ENCODE data around the gene KCTD15. TPM values are rescaled to one million over a fixed set of nuclear protein-coding genes. Genes with fewer than 3 reads are reported as not detected.

KCTD15 gene
- total RNA-seq, 1 experiment from 2014 or later = 41.5 TPM

DNA sequence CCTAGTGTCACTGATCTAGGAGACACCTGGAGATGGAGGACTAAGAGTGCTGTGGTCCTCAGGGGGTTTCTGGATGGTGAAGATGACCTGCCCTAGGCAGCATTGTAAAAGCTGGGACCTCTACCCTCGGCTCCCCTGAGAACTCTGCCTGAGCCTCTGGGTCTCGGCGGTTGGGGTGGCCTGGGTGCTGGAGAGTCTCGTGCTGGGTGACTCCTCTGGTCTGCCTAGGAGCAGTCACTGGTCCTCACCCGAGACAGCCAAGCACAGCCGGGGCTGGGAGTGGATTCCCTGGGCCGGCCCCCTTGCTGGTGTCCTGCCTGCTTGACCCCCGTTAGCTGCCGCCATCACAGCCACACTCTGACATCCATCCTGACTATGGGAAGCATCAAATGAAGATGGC, 6.7 kb downstream of the KCTD15 start:
- Mint-ChIP-seq H3K9me3 (no peaks in the 10 kb centered on the region), H3K4me3 (no peak overlapping the region), H3K4me1 (peaks cover 20% of the 10 kb centered on the region), H3K27me3 (ENCODE audit: low read depth) (no peaks in the 10 kb centered on the region), H3K36me3 (peaks cover 42% of the 10 kb centered on the region), H3K27ac (no peak overlapping the region; the same call in 1 of the 2 replicates)
- no peak for ATAC-seq
- POLR2A ChIA-PET = no interaction called here
- no peak for DNase-seq (ENCODE audit: low spot score)
- no peak for TF ChIP-seq TP53 (CRISPR knock-in tag; IDR thresholded peaks at IDR 0.05)
- no peak for TF ChIP-seq ZMAT4 (CRISPR knock-in tag; IDR thresholded peaks at IDR 0.05)
- TF ChIP-seq PREB (CRISPR knock-in tag; IDR thresholded peaks at IDR 0.05; ENCODE audit: borderline replicate concordance) = no peak
- CTCF ChIA-PET = interaction anchor here (1.0 to 1.4 kb wide), 2 partner anchors 239 to 293 kb away, joined by 3 read pairs; no protein-coding TSS in a partner anchor

DNA sequence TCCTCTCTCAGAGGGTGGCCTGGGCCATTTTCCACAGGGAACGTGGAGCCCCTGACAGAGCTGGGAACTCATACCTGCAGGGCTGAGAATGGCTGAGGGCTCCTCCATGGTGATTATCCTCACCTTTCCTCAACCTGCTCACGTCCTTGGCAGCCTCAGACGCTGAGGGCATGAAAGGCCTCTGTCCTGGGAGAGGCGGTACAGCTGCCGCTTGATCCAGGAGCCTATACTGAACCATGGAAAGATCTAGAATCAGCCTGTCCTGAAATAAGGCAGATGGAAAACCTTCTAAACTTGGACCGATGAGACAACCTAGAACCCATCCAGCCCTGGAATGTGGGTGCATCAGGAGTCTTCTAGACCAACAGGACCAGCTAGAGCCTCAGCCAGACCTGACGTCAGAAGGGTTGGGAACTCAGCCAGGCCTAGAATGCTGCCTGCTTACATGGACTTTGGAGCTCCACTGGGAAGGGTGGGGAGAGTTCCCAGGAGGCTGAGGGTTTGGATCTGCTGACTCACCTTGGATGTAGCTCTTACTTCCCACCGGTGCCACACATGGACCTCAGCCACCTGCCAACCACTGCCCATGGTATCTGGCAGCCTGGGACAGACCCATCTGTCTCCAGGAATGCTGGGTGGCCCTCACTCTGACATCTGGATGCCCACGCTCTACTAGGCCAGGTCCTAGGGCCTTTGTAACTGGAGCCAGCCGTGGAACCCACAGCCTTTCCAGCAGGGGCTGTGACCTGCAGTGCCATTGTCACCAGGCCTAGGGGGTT, 7.5 kb downstream of the KCTD15 start:
- DNase-seq (ENCODE audit: low spot score) = no peak
- Mint-ChIP-seq H3K36me3 (peaks cover 43% of the 10 kb centered on the region), H3K4me3 (no peak overlapping the region), H3K9me3 (no peaks in the 10 kb centered on the region), H3K27ac (no peak overlapping the region), H3K4me1 (peaks cover 13% of the 10 kb centered on the region), H3K27me3 (ENCODE audit: low read depth) (no peaks in the 10 kb centered on the region)
- no peak for TF ChIP-seq EMX1 (CRISPR knock-in tag; IDR thresholded peaks at IDR 0.05)
- TF ChIP-seq, protein P1, sequence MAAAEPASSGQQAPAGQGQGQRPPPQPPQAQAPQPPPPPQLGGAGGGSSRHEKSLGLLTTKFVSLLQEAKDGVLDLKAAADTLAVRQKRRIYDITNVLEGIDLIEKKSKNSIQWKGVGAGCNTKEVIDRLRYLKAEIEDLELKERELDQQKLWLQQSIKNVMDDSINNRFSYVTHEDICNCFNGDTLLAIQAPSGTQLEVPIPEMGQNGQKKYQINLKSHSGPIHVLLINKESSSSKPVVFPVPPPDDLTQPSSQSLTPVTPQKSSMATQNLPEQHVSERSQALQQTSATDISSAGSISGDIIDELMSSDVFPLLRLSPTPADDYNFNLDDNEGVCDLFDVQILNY (CRISPR knock-in tag; IDR thresholded peaks at IDR 0.05) = no peak
- TF ChIP-seq PRRX2 (CRISPR knock-in tag; IDR thresholded peaks at IDR 0.05) = no peak
- CTCF ChIA-PET = interaction anchor here (1.4 kb wide), 1 partner anchor 238 kb away, joined by 3 read pairs; no protein-coding TSS in a partner anchor
- no peak for ATAC-seq
- POLR2A ChIA-PET = no interaction called here

GRCh38 chr19:33805313-33805712, 8.6 kb downstream of the KCTD15 start:
- Mint-ChIP-seq H3K27ac (no peak overlapping the region), H3K4me3 (no peak overlapping the region), H3K36me3 (peaks cover 39% of the 10 kb centered on the region), H3K9me3 (no peaks in the 10 kb centered on the region), H3K4me1 (peaks cover 2% of the 10 kb centered on the region), H3K27me3 (ENCODE audit: low read depth) (no peaks in the 10 kb centered on the region)
- no peak for ATAC-seq
- POLR2A ChIA-PET = no interaction called here
- no peak for DNase-seq (ENCODE audit: low spot score)
- CTCF ChIA-PET = no interaction called here
- TF ChIP-seq OVOL2 (CRISPR knock-in tag; IDR thresholded peaks at IDR 0.05; ENCODE audit: borderline replicate concordance) (no peak), ZNF423 (CRISPR knock-in tag; IDR thresholded peaks at IDR 0.05) (no peak), CREM (CRISPR knock-in tag; IDR thresholded peaks at IDR 0.05) (no peak), PREB (CRISPR knock-in tag; IDR thresholded peaks at IDR 0.05; ENCODE audit: borderline replicate concordance) (no peak), CREB1 (CRISPR knock-in tag; IDR thresholded peaks at IDR 0.05) (no peak), ELF4 (CRISPR knock-in tag; IDR thresholded peaks at IDR 0.05; ENCODE audit: low read depth) (no peak), ZMAT4 (CRISPR knock-in tag; IDR thresholded peaks at IDR 0.05) (no peak), SMAD4 (CRISPR knock-in tag; IDR thresholded peaks at IDR 0.05) (no peak), ZNF317 (CRISPR knock-in tag; IDR thresholded peaks at IDR 0.05; ENCODE audit: borderline replicate concordance, low read depth) (no peak), ZNF263 (CRISPR knock-in tag; IDR thresholded peaks at IDR 0.05; ENCODE audit: low read depth) (no peak)
- TF ChIP-seq, protein P2, sequence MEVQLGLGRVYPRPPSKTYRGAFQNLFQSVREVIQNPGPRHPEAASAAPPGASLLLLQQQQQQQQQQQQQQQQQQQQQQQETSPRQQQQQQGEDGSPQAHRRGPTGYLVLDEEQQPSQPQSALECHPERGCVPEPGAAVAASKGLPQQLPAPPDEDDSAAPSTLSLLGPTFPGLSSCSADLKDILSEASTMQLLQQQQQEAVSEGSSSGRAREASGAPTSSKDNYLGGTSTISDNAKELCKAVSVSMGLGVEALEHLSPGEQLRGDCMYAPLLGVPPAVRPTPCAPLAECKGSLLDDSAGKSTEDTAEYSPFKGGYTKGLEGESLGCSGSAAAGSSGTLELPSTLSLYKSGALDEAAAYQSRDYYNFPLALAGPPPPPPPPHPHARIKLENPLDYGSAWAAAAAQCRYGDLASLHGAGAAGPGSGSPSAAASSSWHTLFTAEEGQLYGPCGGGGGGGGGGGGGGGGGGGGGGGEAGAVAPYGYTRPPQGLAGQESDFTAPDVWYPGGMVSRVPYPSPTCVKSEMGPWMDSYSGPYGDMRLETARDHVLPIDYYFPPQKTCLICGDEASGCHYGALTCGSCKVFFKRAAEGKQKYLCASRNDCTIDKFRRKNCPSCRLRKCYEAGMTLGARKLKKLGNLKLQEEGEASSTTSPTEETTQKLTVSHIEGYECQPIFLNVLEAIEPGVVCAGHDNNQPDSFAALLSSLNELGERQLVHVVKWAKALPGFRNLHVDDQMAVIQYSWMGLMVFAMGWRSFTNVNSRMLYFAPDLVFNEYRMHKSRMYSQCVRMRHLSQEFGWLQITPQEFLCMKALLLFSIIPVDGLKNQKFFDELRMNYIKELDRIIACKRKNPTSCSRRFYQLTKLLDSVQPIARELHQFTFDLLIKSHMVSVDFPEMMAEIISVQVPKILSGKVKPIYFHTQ (CRISPR knock-in tag; IDR thresholded peaks at IDR 0.05) = no peak
- TF ChIP-seq, protein P3, sequence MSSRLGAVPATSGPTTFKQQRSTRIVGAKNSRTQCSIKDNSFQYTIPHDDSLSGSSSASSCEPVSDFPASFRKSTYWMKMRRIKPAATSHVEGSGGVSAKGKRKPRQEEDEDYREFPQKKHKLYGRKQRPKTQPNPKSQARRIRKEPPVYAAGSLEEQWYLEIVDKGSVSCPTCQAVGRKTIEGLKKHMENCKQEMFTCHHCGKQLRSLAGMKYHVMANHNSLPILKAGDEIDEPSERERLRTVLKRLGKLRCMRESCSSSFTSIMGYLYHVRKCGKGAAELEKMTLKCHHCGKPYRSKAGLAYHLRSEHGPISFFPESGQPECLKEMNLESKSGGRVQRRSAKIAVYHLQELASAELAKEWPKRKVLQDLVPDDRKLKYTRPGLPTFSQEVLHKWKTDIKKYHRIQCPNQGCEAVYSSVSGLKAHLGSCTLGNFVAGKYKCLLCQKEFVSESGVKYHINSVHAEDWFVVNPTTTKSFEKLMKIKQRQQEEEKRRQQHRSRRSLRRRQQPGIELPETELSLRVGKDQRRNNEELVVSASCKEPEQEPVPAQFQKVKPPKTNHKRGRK (CRISPR knock-in tag; IDR thresholded peaks at IDR 0.05; ENCODE audit: borderline replicate concordance) = no peak
- TF ChIP-seq, protein P4, sequence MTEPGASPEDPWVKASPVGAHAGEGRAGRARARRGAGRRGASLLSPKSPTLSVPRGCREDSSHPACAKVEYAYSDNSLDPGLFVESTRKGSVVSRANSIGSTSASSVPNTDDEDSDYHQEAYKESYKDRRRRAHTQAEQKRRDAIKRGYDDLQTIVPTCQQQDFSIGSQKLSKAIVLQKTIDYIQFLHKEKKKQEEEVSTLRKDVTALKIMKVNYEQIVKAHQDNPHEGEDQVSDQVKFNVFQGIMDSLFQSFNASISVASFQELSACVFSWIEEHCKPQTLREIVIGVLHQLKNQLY (CRISPR knock-in tag; IDR thresholded peaks at IDR 0.05) = no peak
- TF ChIP-seq, protein P5, sequence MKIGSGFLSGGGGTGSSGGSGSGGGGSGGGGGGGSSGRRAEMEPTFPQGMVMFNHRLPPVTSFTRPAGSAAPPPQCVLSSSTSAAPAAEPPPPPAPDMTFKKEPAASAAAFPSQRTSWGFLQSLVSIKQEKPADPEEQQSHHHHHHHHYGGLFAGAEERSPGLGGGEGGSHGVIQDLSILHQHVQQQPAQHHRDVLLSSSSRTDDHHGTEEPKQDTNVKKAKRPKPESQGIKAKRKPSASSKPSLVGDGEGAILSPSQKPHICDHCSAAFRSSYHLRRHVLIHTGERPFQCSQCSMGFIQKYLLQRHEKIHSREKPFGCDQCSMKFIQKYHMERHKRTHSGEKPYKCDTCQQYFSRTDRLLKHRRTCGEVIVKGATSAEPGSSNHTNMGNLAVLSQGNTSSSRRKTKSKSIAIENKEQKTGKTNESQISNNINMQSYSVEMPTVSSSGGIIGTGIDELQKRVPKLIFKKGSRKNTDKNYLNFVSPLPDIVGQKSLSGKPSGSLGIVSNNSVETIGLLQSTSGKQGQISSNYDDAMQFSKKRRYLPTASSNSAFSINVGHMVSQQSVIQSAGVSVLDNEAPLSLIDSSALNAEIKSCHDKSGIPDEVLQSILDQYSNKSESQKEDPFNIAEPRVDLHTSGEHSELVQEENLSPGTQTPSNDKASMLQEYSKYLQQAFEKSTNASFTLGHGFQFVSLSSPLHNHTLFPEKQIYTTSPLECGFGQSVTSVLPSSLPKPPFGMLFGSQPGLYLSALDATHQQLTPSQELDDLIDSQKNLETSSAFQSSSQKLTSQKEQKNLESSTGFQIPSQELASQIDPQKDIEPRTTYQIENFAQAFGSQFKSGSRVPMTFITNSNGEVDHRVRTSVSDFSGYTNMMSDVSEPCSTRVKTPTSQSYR (CRISPR knock-in tag; IDR thresholded peaks at IDR 0.05) = no peak

Data from WTC11 (cell line).